H1 (cell line): ENCODE measurements around the gene CASZ1. TPM values are rescaled to one million over a fixed set of nuclear protein-coding genes. Genes with fewer than 3 reads are reported as not detected.

Source experiments
- EP300 ChIP-seq, 2 experiments: IDR thresholded peaks; 1 replicate in 1 of 2; 2 replicates in 1 of 2; pipeline ENCODE4 v1.6.1; 2011 to 2012; ENCODE audit warnings: low read depth in 2 of 2, low read length in 2 of 2, mild to moderate bottlenecking in 2 of 2, borderline replicate concordance in 1 of 2, inconsistent platforms in 1 of 2, moderate library complexity in 1 of 2
- HDAC2 ChIP-seq, 2 experiments: fragments of 300-600 bp in 1 of 2; sonication (generic) in 1 of 2; IDR thresholded peaks; 2 replicates each; pipeline ENCODE4 v1.6.1; 2011 to 2012; ENCODE audit warnings: low read depth in 2 of 2, low read length in 2 of 2, mild to moderate bottlenecking in 2 of 2, moderate library complexity in 2 of 2, borderline replicate concordance in 1 of 2, inconsistent platforms in 1 of 2
- SUZ12 ChIP-seq: fragments of 200-600 bp; sonication (generic); IDR thresholded peaks from 2 replicates; pipeline ENCODE4 v1.6.1; 2012; ENCODE audit warnings: mild to moderate bottlenecking, inconsistent platforms, low read length, moderate library complexity, mixed read lengths
- polyA plus RNA-seq, 7 experiments: library from polyadenylated mRNA; depleted of rRNA in 3 of 7; stranded (reverse) in 5 of 7; unstranded in 2 of 7; fragments of >200 nt in 5 of 7; fragments of 200-250 nt in 2 of 7; gene quantifications; 1 replicate in 5 of 7; 2 replicates in 1 of 7; 4 replicates in 1 of 7; pipeline versions ENCODE4 v1.2.1 to v1.2.3, GENCODE V29; 2011 to 2013; ENCODE audit warnings: missing spikeins in 2 of 7, mixed read lengths in 2 of 7
- total RNA-seq: library from RNA; stranded (reverse); fragmentation: NEBNext Ultra II Directional; extraction: Animal tissue kit (Norgen Biotek cat#: 25700); gene quantifications from 2 replicates; pipeline ENCODE4 v1.2.1, GENCODE V29; 2021

CASZ1 gene
- total and polyA plus RNA-seq, 2 of the 8 experiments (the other 6 are each of a cell fraction or from before 2014, with no cell fraction given) = 4.4 to 7.7 TPM

DNA sequence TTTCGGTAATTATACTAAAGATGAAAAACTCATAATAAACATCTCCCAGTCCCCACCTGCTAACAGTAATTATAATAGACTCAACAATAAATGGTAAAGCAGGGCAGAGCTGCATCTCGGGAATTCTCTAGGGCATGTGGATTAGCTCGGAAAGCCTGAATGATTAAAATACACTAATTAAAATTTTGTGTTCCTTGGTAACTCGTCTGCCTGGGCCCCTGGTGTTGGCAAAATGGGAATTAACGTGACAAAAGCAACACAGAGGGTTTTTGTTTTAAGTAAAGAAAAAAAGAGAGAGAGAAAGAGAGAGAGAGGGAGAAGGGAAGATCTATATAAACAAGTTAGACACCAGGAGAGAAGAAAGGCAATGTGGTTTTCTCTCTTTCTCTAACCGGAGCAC is 62.1 kb downstream of the CASZ1 start (continued):
- TF ChIP-seq HDAC2 (IDR thresholded peaks at IDR 0.05; ENCODE audit: borderline replicate concordance in 1 of 2, low read depth in 2 of 2, low read length in 2 of 2) (no peak), SUZ12 (no peak), EP300 (IDR thresholded peaks at IDR 0.05; ENCODE audit: borderline replicate concordance in 1 of 2, low read depth in 2 of 2, low read length in 2 of 2) (no peak)
